GM23338 (cell line): ENCODE data around the gene PALM. TPM values are rescaled to one million over a fixed set of nuclear protein-coding genes. Genes with fewer than 3 reads are reported as not detected.

Experiments used
- ATAC-seq: fragments of 200-7000 bp; cut with Tn5 transposase; 3 replicates; pipeline ENCODE4 v1.9.1; 2020
- DNase-seq: peaks from one replicate; pipeline ENCODE4 v3.0.0-alpha.2; 2015; ENCODE audit warnings: low spot score
- H2AFZ ChIP-seq: fragments of 200-600 bp; sonication (generic); 2 replicates; pipeline ENCODE4 v1.8.0; 2016; ENCODE audit warnings: antibody characterized with exemption, mild to moderate bottlenecking, moderate library complexity
- H3F3A ChIP-seq: fragments of 200-600 bp; sonication (generic); replicated peaks from 2 replicates; pipeline ENCODE4 v1.8.0; 2017; ENCODE audit warnings: antibody characterized with exemption, mixed run types, low read depth
- H3K27ac ChIP-seq: fragments of 200-600 bp; sonication (generic); 2 replicates; pipeline ENCODE4 v1.6.1; 2016; ENCODE audit warnings: low read depth
- H3K27me3 ChIP-seq: fragments of 200-600 bp; sonication (generic); 2 replicates; pipeline ENCODE4 v1.8.0; 2016; ENCODE audit warnings: mild to moderate bottlenecking, mixed run types, moderate library complexity; ENCODE audit not compliant: insufficient read depth
- H3K36me3 ChIP-seq: fragments of 200-600 bp; sonication (generic); 2 replicates; pipeline ENCODE4 v1.8.0; 2016; ENCODE audit warnings: mild to moderate bottlenecking; ENCODE audit not compliant: insufficient read depth
- H3K4me1 ChIP-seq: fragments of 200-600 bp; sonication (generic); 2 replicates; pipeline ENCODE4 v1.8.0; 2016; ENCODE audit warnings: mild to moderate bottlenecking, moderate library complexity; ENCODE audit not compliant: insufficient read depth
- H3K4me2 ChIP-seq: fragments of 200-600 bp; sonication (generic); 2 replicates; pipeline ENCODE4 v1.7.1; 2017; ENCODE audit warnings: mixed run types
- H3K4me3 ChIP-seq: fragments of 200-600 bp; sonication (generic); 2 replicates; pipeline ENCODE4 v1.6.1; 2016; ENCODE audit warnings: mixed run types
- H3K79me2 ChIP-seq: fragments of 200-600 bp; sonication (generic); replicated peaks from 2 replicates; pipeline ENCODE4 v1.8.0; 2017; ENCODE audit warnings: mild to moderate bottlenecking; ENCODE audit not compliant: insufficient read depth
- H3K9me2 ChIP-seq: fragments of 200-600 bp; sonication (generic); 2 replicates; pipeline ENCODE4 v1.8.0; 2017; ENCODE audit not compliant: insufficient read depth
- H4K20me1 ChIP-seq: fragments of 200-600 bp; sonication (generic); replicated peaks from 2 replicates; pipeline ENCODE4 v1.8.0; 2017; ENCODE audit warnings: mild to moderate bottlenecking; ENCODE audit not compliant: insufficient read depth
- H3K27ac Mint-ChIP-seq: 2 replicates; pipeline ENCODE4 v1.8.0; 2020; ENCODE audit warnings: inconsistent platforms, mild to moderate bottlenecking, moderate library complexity, mixed read lengths
- H3K27me3 Mint-ChIP-seq: 3 replicates; pipeline ENCODE4 v1.8.0; 2022; ENCODE audit warnings: low read depth, mild to moderate bottlenecking, moderate library complexity, mixed read lengths, inconsistent platforms; ENCODE audit not compliant: insufficient read depth, poor library complexity
- H3K36me3 Mint-ChIP-seq: 3 replicates; pipeline ENCODE4 v1.8.0; 2021; ENCODE audit warnings: low read depth, mild to moderate bottlenecking, inconsistent platforms, moderate library complexity, mixed read lengths
- H3K4me1 Mint-ChIP-seq: 3 replicates; pipeline ENCODE4 v1.8.0; 2020; ENCODE audit warnings: mild to moderate bottlenecking, inconsistent platforms, mixed read lengths
- H3K4me3 Mint-ChIP-seq: 3 replicates; pipeline ENCODE4 v1.8.0; 2021; ENCODE audit warnings: moderate library complexity, mild to moderate bottlenecking, inconsistent platforms, mixed read lengths
- H3K9me3 Mint-ChIP-seq: 3 replicates; pipeline ENCODE4 v1.8.0; 2020; ENCODE audit warnings: moderate library complexity, mild to moderate bottlenecking, inconsistent platforms, mixed read lengths
- CREB1 ChIP-seq: fragments of 250-450 bp; sonication (Bioruptor Pico); IDR thresholded peaks from 2 replicates; pipeline ENCODE4 v1.5.0; 2020; ENCODE audit warnings: low read depth, mild to moderate bottlenecking, moderate library complexity
- EZH2 ChIP-seq: fragments of 200-600 bp; sonication (generic); IDR thresholded peaks from one replicate; pipeline ENCODE4 v1.8.0; 2017; ENCODE audit warnings: antibody characterized with exemption, mild to moderate bottlenecking, low read depth; ENCODE audit not compliant: unreplicated experiment
- EZH2phosphoT487 ChIP-seq: fragments of 200-600 bp; sonication (generic); IDR thresholded peaks from one replicate; pipeline ENCODE4 v1.8.1; 2018; ENCODE audit warnings: antibody characterized with exemption; ENCODE audit not compliant: unreplicated experiment
- JUNB ChIP-seq: IDR thresholded peaks from one replicate; pipeline ENCODE4 v1.6.1; 2016; ENCODE audit warnings: antibody characterized with exemption; ENCODE audit not compliant: unreplicated experiment
- POLR2AphosphoS5 ChIP-seq: IDR thresholded peaks from 2 replicates; pipeline ENCODE4 v1.6.1; 2016; ENCODE audit warnings: antibody characterized with exemption, low read depth
- STAT1 ChIP-seq: IDR thresholded peaks from one replicate; pipeline ENCODE4 v1.6.1; 2016; ENCODE audit warnings: antibody characterized with exemption; ENCODE audit not compliant: unreplicated experiment
- ZNF114 ChIP-seq: fragments of 250-450 bp; sonication (Bioruptor Pico); IDR thresholded peaks from 2 replicates; pipeline ENCODE4 v1.5.0; 2020; ENCODE audit warnings: mild to moderate bottlenecking, moderate library complexity
- ZNF331 ChIP-seq: fragments of 250-450 bp; sonication (Bioruptor Pico); IDR thresholded peaks from 2 replicates; pipeline ENCODE4 v1.5.0; 2020; ENCODE audit warnings: low read depth, mild to moderate bottlenecking, moderate library complexity
- polyA plus RNA-seq: library from polyadenylated mRNA; unstranded; fragments of >200 nt; fragmentation: Nextera tagmentation; extraction: Ambion mirVana; gene quantifications from 2 replicates; pipeline ENCODE4 v1.2.1, GENCODE V29; 2016
- total RNA-seq: library from RNA; depleted of rRNA; stranded (reverse); fragments of >200 nt; shearing (Covaris generic); gene quantifications from 2 replicates; pipeline ENCODE4 v1.2.3, GENCODE V29; 2014
- TF ChIP-seq, protein P1 (sequence below), 2 experiments: fragments of 200-600 bp in 1 of 2; sonication (generic) in 1 of 2; conservative IDR thresholded peaks; 2 replicates each; pipeline versions ENCODE4 v1.5.1 to v1.6.1; 2016 to 2017; ENCODE audit warnings: antibody characterized with exemption in 2 of 2, low read depth in 2 of 2, mild to moderate bottlenecking in 2 of 2, moderate library complexity in 1 of 2
- TF ChIP-seq, protein P2 (sequence below): IDR thresholded peaks from 2 replicates; pipeline ENCODE4 v1.6.1; 2016; ENCODE audit warnings: antibody characterized with exemption
- TF ChIP-seq, protein P3 (sequence below): fragments of 250-450 bp; sonication (Bioruptor Pico); IDR thresholded peaks from 2 replicates; pipeline ENCODE4 v1.5.0; 2020; ENCODE audit warnings: mild to moderate bottlenecking, moderate library complexity
- TF ChIP-seq, protein P4 (sequence below): IDR thresholded peaks from one replicate; pipeline ENCODE4 v1.6.1; 2018; ENCODE audit warnings: antibody characterized with exemption; ENCODE audit not compliant: unreplicated experiment

PALM gene
- total and polyA plus RNA-seq, 2 experiments from 2014 or later: 3.8 to 26.1 TPM

DNA sequence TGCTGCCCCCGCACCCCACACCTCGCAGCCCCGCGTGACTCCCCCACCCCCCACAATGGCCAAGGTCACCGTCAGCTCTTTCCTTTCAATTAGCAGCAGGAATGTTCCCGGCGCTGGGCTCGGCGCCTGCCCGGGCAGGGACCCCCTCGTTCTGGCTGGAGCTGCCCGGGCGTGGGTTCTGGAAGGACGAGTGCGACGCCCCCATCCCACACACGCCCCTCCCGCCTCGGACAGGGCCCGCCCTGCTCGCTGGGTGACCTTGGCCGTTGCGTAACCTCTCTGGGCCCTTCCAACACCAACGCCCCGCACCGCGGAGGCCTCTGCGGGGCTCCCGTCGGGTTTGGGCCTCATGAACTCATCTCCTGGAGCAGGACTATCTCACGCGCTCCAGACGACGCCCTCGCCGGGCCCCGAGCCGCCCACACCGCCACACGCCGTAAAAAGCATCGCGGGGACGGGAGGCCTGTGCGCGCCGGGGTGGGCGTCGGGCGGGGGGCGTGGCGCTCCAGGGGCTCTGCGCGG, 10.3 kb downstream of the PALM start:
- Mint-ChIP-seq H3K36me3 (peaks cover 4% of the 10 kb centered on the region; the same call in 1 of the 3 replicates), H3K9me3 (peaks cover 10% of the 10 kb centered on the region; the same call in 2 of the 3 replicates), H3K4me3 (no peak overlapping the region), H3K27me3 (peaks cover 8% of the 10 kb centered on the region), H3K4me1 (peaks cover 7% of the 10 kb centered on the region; the same call in 1 of the 3 replicates), H3K27ac (no peak overlapping the region)
- peaks cover 5% of the 10 kb centered on the region; the same call in 1 of the 2 replicates for H3K4me1 ChIP-seq
- H3K79me2 ChIP-seq: no peaks in the 10 kb centered on the region
- no peaks in the 10 kb centered on the region for H3K36me3 ChIP-seq
- no peak overlapping the region for H3K27ac ChIP-seq
- no peaks in the 10 kb centered on the region for H3F3A ChIP-seq
- peaks cover 7% of the 10 kb centered on the region; the same call in 1 of the 2 replicates for H3K27me3 ChIP-seq
- H4K20me1 ChIP-seq: no peaks in the 10 kb centered on the region
- TF ChIP-seq, protein P1, sequence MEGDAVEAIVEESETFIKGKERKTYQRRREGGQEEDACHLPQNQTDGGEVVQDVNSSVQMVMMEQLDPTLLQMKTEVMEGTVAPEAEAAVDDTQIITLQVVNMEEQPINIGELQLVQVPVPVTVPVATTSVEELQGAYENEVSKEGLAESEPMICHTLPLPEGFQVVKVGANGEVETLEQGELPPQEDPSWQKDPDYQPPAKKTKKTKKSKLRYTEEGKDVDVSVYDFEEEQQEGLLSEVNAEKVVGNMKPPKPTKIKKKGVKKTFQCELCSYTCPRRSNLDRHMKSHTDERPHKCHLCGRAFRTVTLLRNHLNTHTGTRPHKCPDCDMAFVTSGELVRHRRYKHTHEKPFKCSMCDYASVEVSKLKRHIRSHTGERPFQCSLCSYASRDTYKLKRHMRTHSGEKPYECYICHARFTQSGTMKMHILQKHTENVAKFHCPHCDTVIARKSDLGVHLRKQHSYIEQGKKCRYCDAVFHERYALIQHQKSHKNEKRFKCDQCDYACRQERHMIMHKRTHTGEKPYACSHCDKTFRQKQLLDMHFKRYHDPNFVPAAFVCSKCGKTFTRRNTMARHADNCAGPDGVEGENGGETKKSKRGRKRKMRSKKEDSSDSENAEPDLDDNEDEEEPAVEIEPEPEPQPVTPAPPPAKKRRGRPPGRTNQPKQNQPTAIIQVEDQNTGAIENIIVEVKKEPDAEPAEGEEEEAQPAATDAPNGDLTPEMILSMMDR (conservative IDR thresholded peaks at IDR 0.05; ENCODE audit: low read depth in 2 of 2): no peak
- TF ChIP-seq JUNB (no peak), ZNF114 (CRISPR knock-in tag) (no peak), STAT1 (no peak), EZH2phosphoT487 (no peak), CREB1 (no peak), EZH2 (no peak), ZNF331 (no peak), POLR2AphosphoS5 (no peak)
- TF ChIP-seq, protein P2, sequence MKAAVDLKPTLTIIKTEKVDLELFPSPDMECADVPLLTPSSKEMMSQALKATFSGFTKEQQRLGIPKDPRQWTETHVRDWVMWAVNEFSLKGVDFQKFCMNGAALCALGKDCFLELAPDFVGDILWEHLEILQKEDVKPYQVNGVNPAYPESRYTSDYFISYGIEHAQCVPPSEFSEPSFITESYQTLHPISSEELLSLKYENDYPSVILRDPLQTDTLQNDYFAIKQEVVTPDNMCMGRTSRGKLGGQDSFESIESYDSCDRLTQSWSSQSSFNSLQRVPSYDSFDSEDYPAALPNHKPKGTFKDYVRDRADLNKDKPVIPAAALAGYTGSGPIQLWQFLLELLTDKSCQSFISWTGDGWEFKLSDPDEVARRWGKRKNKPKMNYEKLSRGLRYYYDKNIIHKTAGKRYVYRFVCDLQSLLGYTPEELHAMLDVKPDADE: no peak
- TF ChIP-seq, protein P3, sequence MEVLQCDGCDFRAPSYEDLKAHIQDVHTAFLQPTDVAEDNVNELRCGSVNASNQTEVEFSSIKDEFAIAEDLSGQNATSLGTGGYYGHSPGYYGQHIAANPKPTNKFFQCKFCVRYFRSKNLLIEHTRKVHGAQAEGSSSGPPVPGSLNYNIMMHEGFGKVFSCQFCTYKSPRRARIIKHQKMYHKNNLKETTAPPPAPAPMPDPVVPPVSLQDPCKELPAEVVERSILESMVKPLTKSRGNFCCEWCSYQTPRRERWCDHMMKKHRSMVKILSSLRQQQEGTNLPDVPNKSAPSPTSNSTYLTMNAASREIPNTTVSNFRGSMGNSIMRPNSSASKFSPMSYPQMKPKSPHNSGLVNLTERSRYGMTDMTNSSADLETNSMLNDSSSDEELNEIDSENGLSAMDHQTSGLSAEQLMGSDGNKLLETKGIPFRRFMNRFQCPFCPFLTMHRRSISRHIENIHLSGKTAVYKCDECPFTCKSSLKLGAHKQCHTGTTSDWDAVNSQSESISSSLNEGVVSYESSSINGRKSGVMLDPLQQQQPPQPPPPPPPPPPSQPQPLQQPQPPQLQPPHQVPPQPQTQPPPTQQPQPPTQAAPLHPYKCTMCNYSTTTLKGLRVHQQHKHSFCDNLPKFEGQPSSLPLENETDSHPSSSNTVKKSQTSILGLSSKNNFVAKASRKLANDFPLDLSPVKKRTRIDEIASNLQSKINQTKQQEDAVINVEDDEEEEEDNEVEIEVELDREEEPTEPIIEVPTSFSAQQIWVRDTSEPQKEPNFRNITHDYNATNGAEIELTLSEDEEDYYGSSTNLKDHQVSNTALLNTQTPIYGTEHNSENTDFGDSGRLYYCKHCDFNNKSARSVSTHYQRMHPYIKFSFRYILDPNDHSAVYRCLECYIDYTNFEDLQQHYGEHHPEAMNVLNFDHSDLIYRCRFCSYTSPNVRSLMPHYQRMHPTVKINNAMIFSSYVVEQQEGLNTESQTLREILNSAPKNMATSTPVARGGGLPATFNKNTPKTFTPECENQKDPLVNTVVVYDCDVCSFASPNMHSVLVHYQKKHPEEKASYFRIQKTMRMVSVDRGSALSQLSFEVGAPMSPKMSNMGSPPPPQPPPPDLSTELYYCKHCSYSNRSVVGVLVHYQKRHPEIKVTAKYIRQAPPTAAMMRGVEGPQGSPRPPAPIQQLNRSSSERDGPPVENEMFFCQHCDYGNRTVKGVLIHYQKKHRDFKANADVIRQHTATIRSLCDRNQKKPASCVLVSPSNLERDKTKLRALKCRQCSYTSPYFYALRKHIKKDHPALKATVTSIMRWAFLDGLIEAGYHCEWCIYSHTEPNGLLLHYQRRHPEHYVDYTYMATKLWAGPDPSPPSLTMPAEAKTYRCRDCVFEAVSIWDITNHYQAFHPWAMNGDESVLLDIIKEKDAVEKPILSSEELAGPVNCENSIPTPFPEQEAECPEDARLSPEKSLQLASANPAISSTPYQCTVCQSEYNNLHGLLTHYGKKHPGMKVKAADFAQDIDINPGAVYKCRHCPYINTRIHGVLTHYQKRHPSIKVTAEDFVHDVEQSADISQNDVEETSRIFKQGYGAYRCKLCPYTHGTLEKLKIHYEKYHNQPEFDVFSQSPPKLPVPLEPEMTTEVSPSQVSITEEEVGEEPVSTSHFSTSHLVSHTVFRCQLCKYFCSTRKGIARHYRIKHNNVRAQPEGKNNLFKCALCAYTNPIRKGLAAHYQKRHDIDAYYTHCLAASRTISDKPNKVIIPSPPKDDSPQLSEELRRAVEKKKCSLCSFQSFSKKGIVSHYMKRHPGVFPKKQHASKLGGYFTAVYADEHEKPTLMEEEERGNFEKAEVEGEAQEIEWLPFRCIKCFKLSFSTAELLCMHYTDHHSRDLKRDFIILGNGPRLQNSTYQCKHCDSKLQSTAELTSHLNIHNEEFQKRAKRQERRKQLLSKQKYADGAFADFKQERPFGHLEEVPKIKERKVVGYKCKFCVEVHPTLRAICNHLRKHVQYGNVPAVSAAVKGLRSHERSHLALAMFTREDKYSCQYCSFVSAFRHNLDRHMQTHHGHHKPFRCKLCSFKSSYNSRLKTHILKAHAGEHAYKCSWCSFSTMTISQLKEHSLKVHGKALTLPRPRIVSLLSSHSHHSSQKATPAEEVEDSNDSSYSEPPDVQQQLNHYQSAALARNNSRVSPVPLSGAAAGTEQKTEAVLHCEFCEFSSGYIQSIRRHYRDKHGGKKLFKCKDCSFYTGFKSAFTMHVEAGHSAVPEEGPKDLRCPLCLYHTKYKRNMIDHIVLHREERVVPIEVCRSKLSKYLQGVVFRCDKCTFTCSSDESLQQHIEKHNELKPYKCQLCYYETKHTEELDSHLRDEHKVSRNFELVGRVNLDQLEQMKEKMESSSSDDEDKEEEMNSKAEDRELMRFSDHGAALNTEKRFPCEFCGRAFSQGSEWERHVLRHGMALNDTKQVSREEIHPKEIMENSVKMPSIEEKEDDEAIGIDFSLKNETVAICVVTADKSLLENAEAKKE (CRISPR knock-in tag): no peak
- TF ChIP-seq, protein P4, sequence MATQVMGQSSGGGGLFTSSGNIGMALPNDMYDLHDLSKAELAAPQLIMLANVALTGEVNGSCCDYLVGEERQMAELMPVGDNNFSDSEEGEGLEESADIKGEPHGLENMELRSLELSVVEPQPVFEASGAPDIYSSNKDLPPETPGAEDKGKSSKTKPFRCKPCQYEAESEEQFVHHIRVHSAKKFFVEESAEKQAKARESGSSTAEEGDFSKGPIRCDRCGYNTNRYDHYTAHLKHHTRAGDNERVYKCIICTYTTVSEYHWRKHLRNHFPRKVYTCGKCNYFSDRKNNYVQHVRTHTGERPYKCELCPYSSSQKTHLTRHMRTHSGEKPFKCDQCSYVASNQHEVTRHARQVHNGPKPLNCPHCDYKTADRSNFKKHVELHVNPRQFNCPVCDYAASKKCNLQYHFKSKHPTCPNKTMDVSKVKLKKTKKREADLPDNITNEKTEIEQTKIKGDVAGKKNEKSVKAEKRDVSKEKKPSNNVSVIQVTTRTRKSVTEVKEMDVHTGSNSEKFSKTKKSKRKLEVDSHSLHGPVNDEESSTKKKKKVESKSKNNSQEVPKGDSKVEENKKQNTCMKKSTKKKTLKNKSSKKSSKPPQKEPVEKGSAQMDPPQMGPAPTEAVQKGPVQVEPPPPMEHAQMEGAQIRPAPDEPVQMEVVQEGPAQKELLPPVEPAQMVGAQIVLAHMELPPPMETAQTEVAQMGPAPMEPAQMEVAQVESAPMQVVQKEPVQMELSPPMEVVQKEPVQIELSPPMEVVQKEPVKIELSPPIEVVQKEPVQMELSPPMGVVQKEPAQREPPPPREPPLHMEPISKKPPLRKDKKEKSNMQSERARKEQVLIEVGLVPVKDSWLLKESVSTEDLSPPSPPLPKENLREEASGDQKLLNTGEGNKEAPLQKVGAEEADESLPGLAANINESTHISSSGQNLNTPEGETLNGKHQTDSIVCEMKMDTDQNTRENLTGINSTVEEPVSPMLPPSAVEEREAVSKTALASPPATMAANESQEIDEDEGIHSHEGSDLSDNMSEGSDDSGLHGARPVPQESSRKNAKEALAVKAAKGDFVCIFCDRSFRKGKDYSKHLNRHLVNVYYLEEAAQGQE: no peak
- H3K9me2 ChIP-seq: no peaks in the 10 kb centered on the region
- peak overlapping the region; percentile 45; the same call in 1 of the 2 replicates for H3K4me3 ChIP-seq
- H2AFZ ChIP-seq: no peak overlapping the region
- ATAC-seq (peak; percentile 28), DNase-seq (peak; percentile 43)
- peak overlapping the region; percentile 72 for H3K4me2 ChIP-seq
